Hematopoietic multipotent progenitor cell treated with erythropoietin and hydrocortisone succinate and interleukin-3 and kit ligand, for 17 days (in vitro differentiated cells): ENCODE data around the gene SMAD3.
"Not testable (repeated sequence)": the region's sequence is repeated elsewhere in the genome, so short reads cannot be mapped to it uniquely, and the experiment has no call there.

Source experiments
- DNase-seq: peaks from one replicate; pipeline ENCODE4 v3.0.0-alpha.2; 2015; ENCODE audit warnings: low spot score

The SMAD3 gene

DNA sequence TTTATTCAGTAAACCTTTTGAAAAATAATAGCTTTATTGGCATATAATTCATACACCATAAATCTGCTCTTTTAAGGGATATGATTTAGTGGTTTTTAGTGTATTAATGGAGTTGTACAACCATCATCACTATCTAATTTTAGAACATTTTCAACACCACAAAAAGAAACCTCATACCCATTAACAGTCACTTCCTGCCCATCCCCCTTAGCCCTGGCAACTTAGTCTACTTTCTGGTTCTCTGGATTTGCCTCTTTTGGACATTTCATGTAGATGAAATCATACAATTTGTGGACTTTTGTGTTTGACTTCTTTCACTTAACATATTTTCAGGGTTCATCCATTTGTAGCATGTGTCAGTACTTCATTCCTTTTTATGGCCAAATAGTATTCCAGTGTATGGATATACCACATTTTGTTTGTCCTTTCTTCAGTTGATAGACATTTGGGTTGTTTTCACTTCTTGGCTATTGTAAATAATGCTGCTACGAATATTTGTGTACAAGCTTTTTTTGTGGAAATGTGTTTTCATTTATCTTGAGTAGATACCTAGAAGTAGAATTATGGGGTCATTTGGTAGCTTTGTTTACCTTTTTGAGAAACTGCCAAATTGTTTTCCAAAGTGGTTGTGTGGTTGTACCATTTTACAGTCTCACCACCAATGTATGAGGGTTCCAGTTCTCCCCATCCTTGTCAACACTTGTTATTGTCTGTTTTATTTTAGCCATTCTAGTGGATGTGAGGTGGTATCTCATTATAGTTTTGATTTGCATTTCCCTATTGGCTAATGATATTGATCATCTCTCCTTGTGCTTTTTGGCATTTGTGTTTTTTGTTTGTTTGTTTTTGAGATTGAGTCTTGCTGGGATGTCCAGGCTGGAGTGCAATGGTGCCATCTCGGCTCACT lies 45.8 kb downstream of the SMAD3 start:
- no peak for DNase-seq

DNA sequence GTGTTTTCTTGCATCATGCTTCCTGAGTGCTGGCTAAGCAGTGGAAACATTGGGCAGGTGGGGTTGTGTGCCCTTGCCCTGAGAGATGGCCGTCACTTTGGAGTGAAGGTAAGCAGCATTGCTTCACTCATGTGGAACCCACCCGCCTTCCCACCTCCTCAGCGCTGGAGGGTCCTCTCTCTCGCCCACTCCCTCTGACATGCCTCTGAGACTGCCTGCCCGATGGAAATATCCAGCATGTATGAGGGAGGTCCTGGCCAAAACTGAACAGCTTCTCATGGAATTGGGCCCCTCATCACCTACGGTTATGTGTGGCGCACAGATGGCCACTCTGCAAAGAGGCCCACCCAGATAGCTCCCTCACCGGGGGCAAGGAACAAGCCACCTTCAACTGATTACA lies 48.6 kb downstream of the SMAD3 start:
- no peak for DNase-seq

DNA sequence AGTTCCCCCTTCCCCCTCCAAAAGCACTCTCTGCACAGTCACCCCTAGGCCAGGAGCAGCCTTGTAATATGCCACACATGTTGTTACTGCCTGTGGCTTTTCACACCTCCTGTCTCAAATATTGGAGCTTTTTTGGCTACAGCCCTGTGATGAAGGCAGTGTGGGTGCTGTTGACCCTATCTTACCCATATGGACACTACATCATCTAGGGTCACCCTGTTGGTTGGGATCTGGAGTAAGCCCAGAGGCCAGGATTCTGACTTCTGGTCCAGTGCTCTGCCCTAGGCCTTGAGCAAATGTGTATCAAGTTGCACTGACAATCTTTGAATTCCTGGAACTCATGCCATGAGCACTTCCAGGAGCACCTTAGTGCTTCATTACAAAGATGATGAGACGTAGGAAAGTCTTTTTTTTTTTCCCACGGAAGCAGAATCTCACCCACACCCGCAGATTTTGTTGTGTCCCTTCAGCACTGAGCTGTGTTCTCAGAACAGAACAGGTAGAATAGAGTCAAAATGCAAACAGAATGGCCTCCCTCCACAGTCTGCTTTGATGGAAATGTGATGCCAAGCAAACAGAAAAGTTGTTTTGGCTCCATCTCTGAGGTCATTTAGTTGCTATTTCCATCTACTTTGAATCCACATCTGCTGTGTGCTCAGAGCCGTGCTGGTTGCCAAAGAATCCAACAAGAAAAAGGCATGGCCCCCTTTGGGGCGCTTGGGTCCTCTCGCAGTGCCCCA lies 49.6 kb downstream of the SMAD3 start:
- no peak for DNase-seq

DNA sequence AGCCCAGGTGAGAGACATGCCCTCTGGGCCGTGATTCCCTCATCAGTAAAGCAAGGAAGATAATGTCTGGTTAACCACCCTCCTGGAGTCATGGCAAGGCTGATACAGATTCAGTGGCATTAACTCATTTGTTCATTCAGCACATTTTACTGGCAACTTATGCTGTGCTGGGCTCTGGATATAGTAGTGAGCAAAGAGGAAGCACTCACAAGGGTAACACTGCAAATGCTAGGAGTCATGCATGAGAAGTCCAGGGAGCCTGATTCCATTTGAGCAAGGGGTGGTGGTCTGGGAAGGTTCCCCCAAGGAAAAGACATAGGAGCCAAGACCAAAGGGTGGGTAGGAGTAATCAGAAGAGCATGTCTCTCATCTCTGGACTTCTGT lies 50.2 kb downstream of the SMAD3 start:
- no peak for DNase-seq

DNA sequence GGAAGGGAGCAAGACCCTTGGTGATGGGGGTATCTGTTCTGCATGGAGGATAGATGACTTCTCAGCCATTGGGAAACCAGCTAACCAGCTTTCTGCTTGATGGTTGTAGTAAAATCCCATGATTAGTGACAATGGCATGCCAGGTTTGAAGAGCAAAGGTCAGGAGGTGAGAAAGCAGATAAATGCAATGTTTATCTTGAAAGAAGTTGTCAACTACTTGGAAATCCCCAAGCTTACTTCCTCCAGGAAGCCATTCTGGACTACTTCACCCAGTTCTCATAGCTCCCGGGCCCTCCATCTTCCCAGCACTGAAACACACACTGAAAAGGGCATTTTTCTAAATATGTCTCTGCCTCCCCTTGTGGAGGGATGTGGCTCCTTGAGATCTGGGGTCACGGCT lies 51.3 kb downstream of the SMAD3 start:
- DNase-seq: no peak

DNA sequence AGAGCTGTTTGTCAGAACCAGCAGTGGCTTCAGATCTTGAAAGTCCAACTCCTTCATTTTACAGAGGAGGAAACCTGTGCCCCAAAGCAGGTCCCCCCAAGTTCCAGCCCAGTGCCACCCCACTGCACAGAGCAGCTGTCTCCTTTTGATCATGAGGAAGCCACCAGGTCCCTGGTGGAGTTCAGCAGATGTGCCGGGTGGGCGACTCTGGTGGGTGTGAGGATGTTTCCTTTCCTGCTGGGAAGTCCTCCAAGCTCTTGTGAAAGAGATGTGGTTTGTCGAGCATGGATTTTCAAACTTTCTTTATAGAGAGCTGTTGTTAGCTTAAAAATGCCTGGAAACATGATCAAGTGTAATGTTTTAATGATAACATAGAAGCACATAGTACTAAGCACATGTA lies 52.0 kb downstream of the SMAD3 start:
- DNase-seq: no peak

DNA sequence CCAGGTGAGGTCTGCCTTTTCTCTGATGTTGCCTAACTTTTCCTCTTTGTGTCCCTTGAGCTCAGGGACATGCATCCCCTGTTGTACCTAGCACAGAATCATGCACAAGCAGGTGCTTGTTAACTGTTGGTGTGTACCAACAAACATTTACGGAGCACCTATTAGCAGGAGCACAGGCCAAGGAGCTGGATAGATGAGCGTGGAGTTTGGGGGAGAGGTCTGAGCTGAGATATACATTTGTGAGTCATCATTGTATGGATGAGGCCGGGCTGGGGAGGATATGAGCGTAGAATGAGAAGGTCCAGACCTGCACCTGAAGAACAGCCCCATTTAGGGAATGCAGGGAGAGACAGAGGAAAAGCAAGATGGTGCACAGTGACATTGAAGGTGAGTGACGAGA lies 53.4 kb downstream of the SMAD3 start:
- DNase-seq: no peak

DNA sequence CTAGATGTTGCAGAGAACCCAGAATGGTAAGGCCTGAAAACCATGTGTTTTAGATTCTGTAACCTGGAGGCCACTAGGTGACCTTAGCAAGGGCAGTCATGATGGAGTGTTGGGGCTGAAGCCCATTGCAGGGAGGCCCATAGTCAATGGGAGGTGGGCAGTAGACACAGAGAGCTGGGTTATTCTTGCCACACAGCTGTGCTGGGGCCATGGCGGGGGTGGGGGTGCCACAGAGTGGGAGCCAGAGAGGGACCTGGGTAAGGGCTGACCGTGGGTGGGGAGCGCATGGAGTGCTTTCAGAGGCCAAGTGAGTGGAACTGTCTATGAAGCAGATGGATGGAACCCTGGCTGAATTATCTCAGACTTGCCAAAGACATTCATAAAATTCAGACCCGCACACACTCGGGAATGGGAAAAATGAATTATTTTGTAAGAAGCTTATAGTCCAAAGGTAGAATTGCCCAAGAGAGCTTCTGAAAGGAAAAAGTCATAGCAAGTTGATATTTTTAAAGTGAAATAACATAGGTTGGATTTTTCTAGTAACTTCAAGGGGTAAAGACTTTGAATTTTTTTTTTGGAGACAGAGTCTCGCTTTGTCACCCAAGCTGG lies 53.9 kb downstream of the SMAD3 start:
- DNase-seq: no peak

DNA sequence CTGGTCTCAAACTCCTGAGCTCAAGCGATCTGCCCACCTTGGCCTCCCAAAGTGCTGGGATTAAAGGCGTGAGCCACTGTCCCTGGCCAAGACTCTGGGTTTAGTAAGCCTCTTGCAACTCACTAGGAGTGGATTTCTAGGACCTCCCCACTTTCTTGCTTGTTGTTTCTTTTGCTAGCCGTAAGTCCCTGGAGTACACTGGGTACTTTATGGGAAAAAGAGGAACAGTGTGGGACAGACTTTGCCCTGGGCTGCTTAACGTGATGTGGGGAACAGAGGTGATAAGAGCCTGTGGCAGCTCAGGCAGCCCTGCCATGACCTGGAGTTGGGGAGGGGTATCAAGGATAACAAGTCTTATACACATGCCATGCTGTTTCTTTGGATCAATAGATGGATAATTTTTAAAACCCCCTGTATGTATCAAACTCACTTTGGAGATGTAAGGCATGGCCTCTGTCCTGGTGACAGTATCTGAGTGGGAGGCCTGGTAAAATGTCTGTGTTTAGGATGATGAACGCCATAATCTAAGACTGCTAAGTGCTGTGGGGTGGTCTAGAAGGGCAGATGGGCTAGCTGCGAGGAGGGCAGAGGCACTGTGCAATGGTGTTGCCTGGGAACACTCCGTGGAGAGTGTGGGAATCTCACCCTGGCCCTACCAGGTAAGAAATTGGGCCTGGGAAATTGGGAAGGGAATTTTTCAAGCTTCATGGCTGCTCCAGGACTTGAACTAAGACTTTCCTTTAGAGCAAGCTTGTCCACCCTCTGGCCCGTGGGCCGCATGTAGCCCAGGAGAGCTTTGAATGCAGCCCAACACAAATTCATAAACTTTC lies 54.8 kb downstream of the SMAD3 start:
- no peak for DNase-seq

DNA sequence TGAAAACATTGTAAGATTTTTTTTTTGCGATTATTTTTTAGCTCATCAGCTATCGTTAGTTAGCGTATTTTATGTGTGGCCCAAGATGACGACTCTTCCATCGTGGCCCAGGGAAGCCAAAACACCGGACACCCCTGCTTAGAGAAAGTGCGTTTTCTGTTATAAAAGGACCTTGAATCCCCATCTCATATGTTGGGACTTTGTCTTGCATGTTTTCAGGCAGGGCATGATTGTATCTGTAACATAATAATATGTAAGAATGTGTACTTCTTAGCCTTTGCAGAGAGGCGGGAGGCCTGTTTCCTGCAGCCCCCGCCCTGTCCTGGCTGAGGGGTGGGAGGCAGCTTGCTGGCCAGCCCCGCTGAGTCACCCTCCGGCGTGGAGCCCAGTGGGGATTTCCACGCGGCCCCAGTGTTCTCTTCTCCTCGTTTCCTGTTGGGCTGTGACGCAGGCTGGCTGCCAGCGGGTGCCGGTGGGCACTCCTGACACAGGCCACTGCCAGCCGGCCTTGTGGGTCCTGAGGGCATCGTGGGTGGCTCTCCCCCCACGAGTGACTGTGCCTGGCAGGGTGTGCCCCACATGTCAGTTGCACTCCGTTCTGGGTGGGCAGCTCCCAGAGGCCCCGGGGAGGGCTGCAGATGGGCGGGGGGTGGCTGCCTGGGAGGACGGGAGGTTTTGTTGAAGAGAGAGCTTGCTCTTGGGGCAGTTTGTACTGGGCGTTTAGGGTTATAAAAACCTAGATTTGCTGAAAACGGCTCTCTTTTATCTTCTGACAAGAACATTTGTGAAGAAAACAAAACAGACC lies 55.6 kb downstream of the SMAD3 start:
- DNase-seq: no peak

DNA sequence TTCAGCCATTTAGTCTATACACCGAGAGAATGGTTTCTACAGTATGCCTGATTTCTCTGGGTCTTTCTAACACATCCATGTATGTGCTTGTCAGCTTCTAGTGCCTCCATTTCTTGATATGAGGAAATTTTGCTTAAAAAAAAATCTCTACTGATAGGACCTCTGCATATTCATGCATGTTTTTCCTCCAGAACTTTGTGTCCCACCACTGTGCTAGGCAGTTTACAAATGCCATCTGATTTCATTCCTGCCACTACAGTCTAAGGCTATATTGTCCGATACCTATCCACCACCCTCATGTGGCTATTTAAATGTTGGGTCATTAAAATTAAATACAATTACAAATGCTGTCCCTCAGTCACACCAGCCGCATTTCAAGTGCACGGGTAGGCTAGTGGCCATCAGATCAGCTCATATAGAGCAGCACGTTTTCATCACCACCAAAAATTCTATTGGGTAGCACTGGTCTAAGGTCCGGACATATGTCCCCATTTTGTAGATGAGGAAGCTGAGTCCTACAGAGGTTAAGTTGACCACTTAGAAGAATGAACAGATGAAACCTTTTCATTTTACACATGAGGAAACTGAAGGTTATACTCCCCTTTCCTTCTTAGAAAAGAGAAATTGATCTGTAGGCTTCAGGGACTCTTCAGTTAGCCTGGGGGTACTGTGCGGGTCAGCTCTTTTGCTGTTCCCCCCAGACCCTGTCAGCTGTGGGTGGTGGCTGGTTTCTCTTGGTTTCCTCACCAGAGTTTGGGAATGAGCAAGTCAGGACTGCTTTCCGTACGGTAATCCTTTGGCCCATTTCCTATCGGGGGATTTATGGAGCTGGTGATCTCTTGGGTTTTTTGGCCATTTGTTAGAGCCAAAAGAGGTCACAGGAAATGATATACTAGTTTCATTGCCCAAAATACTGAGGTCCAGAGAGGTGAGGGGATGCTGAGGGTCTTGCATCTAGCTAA lies 56.5 kb downstream of the SMAD3 start:
- no peak for DNase-seq

DNA sequence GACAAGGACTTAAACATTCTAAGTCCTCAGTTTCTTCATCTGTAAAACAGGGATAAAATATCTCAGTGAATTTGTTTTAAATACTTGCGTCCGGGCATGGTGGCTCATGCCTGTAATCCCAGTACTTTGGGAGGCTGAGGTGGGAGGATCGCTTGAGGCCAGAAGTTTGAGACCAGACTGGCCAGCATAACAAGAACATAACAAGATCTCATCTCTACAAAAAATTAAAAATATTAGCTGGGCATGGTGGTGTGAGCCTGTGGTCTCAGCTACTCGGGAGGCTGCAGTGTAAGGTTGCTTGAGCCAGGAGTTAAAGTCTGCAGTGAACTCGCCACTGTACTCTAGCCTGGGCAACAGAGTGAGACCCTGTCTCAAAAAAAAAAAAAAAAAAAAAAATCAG lies 57.4 kb downstream of the SMAD3 start:
- not testable (repeated sequence) for DNase-seq

DNA sequence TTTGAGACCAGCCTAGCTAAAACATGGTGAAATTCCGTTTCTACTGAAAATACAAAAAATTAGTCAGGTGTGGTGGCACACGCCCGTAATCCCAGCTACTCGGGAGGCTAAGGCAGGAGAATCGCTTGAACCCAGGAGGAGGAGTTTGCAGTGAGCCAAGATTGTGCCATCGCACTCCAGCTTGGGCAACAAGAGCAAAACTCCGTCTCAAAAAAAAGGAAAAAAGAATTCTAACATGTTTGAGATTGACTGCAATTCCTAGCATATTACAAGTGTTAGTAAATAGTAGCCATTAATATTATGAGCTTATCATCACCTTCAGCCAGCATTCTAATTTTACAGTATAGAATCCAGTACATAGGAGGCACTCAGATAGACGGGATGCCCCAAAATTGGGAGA lies 57.9 kb downstream of the SMAD3 start:
- not testable (repeated sequence) for DNase-seq

DNA sequence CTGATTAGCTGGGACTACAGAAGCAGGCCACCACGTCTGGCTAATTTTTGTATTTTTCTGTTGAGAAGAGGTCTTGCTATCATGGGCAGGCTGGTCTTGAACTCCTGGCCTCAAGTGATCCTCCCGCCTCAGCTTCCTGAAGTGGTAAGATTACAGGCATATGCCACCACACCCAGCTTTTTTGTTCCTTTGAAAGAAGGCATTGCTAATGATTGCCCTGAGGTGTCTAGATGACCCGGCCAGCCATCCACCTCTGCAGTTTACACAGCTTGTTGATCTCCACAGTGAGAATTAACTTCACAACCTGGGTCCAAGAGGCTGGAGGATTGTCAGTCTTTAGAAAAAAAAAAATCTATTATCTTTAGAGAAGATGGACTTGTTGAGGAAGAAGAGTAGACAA lies 58.7 kb downstream of the SMAD3 start:
- DNase-seq: no peak

DNA sequence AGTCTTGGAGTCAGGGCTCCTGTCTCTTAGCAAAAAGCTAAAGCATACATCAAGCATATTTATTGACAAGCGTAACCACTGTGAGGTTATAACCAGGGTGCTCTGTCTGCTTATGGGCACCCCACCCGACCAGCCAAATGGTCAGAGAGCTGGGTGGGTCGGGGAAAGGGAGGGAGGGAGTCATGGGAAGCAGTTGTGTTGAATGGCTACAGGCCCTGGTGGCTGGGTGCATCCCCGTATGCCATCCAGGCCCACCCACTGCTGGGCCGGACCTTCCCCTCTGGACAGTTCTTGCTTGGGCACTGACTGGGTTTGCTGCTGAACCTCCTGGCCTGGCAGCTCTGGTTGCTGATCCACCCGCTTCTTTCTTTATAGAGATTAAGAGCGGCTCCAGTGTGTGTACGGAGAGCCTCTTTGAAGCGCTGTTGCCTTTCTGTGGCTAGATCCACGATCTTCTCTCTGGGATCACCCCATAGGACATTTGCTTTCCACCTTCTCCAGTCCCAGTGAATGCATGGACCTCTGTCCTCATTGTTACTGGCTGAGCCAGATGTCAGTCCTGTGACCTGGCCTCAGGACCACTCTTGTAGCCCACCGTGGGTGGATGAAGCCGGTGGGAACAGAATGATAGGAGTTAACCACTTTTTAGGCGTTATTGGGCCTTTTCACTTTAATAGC lies 59.6 kb downstream of the SMAD3 start:
- no peak for DNase-seq

DNA sequence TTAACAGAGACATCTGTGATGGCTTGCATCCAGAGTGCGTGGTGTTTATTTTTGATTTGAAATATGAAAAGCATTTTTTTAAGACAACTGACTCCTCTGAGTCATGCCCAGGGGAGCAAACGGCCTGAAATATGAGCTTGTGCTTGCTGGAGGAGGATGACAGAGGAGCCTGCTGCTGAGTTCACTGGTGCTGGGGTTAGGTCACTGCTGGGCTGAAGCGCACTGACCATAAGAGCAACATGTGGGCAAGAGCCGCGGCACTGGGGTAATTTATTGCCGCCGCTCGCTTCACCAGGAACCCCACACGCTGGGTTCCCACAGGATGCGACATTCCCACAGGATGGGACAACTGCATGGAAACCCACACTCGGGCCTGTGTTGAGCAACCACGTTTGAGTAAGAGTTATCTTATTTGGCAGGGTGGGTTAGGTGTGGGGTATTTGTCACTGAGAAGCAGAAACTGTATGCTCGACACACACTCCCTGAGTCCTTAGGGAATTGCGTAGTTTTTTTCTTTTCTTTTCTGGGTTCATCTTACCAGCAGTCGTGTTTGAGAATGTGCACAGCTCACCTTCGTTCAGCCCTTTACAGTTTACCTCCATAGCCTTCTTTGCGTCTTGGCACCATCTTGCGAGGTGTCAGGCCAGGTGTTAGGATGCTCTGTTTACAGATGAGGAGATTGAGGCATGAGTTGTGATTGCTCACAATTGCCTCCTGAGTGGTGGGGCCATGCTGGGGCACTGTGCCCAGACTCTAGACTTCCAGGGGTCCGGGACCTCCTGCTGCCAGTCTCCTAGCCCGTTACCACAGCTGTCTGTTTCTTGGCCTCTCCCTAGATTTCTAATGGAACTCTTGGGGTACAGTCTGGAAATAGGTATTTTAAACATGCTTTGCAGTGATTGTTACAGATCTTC lies 60.4 kb downstream of the SMAD3 start:
- DNase-seq: no peak

DNA sequence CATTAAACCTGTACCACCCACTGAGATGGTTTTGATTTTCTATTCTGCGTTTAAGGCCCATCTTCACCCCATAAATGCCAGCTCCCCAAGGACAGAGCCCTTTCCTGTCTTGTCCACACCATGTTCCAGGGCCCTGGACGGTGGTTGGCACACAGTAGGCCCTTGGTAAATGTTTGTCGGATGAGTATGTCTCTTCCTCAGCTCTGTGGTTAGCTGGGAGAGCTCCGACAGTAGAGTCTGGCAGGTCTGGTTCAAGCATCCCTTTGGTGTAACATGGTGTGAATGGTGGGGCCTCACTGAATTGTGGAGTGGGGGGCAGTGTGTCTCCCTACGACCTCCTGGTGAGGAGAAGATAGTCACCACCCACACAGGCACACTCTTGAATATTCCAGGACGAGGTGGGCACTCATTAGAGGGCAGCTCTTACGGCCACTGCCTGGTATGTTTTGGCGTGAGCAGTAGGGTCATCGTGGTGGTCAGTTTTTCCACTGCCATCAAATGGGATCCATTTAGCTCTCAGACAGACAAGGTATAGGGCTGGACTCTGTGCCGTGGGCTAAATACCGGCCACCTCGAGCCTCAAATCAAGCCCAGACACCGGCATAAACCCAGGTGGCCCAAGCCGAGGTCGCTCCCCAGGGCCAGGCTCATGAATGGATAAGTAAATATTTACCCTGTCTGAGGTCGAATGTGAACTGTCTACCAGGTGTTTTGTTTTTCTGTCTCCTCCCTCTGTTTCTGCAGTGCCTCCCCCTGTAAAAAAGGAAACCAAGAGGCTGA lies 61.3 kb downstream of the SMAD3 start:
- DNase-seq: no peak

DNA sequence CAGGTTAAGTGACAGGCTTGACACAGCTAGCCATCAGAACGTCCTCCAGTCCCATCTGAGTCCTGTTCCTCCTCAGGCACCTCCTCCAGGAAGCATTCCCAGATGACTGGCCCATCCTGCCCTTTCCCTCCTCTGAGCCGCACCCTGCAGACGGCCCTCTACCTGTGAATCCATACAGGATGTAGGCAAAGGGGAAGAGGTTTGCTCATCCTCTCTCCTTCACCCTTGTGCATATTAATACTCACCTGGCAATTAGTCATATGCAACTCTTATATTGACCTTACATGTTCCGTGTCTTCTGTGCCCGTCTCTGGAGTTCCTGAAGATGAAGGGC lies 61.9 kb downstream of the SMAD3 start:
- no peak for DNase-seq
